ENCODE measurements around the gene C1orf122.

GRCh38 chr1:37793773-37794371 lies 13.7 kb upstream of the C1orf122 start, which contains the start of gene MANEAL:
- TF ChIP-seq POLR2A (IDR thresholded peaks at IDR 0.05; ENCODE audit: low read length) (no peak), GATA1 (IDR thresholded peaks at IDR 0.05; ENCODE audit: low read depth, low read length) (no peak)
